Measurements from ENCODE around the gene PCDHA6. TPM values are rescaled to one million over a fixed set of nuclear protein-coding genes. Genes with fewer than 3 reads are reported as not detected.

PCDHA6 gene
- total and polyA plus RNA-seq, 2 experiments from 2014 or later = 2.1 to 5.2 TPM

DNA sequence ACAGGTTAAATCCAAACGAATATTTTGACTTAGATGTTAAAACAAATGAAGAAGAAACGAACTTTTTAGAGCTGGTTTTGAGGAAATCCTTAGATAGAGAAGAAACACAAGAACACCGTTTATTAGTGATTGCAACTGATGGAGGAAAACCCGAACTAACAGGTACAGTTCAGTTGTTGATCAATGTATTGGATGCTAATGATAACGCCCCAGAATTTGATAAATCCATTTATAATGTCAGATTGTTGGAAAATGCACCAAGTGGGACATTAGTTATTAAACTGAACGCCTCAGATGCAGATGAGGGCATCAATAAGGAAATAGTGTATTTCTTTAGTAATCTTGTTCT lies 5.5 kb upstream of the PCDHA6 start:
- H3K4me3 ChIP-seq = no peak overlapping the region
- H3K4me1 Mint-ChIP-seq = no peaks in the 10 kb centered on the region; the same call in 2 of the 3 replicates
- DNase-seq (ENCODE audit: low spot score) = no peak

More for the DNA sequence above, 5.5 kb upstream of the PCDHA6 start:
- H3K27ac ChIP-seq (ENCODE audit: low read depth) = no peak overlapping the region
- H3K27me3 ChIP-seq (ENCODE audit: insufficient read depth) = no peaks in the 10 kb centered on the region
- no peak overlapping the region for H3K4me2 ChIP-seq
- no peak overlapping the region for H2AFZ ChIP-seq
- H3K79me2 ChIP-seq (replicated peaks; ENCODE audit: insufficient read depth) = no peaks in the 10 kb centered on the region
- no peaks in the 10 kb centered on the region for H4K20me1 ChIP-seq (replicated peaks; ENCODE audit: insufficient read depth)
- H3K27me3 Mint-ChIP-seq (ENCODE audit: insufficient read depth, low read depth, poor library complexity) = no peaks in the 10 kb centered on the region
- H3F3A ChIP-seq (replicated peaks; ENCODE audit: low read depth) = no peaks in the 10 kb centered on the region
- H3K9me2 ChIP-seq (ENCODE audit: insufficient read depth) = no peaks in the 10 kb centered on the region
- no peak overlapping the region for H3K27ac Mint-ChIP-seq
- TF ChIP-seq, protein P1, sequence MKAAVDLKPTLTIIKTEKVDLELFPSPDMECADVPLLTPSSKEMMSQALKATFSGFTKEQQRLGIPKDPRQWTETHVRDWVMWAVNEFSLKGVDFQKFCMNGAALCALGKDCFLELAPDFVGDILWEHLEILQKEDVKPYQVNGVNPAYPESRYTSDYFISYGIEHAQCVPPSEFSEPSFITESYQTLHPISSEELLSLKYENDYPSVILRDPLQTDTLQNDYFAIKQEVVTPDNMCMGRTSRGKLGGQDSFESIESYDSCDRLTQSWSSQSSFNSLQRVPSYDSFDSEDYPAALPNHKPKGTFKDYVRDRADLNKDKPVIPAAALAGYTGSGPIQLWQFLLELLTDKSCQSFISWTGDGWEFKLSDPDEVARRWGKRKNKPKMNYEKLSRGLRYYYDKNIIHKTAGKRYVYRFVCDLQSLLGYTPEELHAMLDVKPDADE (IDR thresholded peaks at IDR 0.05) = no peak
- TF ChIP-seq EZH2phosphoT487 (IDR thresholded peaks at IDR 0.05; ENCODE audit: unreplicated experiment) (no peak), EZH2 (IDR thresholded peaks at IDR 0.05; ENCODE audit: low read depth, unreplicated experiment) (no peak), STAT1 (IDR thresholded peaks at IDR 0.05; ENCODE audit: unreplicated experiment) (no peak), CREB1 (CRISPR knock-in tag; IDR thresholded peaks at IDR 0.05; ENCODE audit: low read depth) (no peak), JUNB (IDR thresholded peaks at IDR 0.05; ENCODE audit: unreplicated experiment) (no peak), NANOG (IDR thresholded peaks at IDR 0.05; ENCODE audit: borderline replicate concordance) (no peak), ZNF331 (CRISPR knock-in tag; IDR thresholded peaks at IDR 0.05; ENCODE audit: low read depth) (no peak), ZNF114 (CRISPR knock-in tag; IDR thresholded peaks at IDR 0.05) (no peak), POLR2AphosphoS5 (IDR thresholded peaks at IDR 0.05; ENCODE audit: low read depth) (no peak)
- TF ChIP-seq, protein P2, sequence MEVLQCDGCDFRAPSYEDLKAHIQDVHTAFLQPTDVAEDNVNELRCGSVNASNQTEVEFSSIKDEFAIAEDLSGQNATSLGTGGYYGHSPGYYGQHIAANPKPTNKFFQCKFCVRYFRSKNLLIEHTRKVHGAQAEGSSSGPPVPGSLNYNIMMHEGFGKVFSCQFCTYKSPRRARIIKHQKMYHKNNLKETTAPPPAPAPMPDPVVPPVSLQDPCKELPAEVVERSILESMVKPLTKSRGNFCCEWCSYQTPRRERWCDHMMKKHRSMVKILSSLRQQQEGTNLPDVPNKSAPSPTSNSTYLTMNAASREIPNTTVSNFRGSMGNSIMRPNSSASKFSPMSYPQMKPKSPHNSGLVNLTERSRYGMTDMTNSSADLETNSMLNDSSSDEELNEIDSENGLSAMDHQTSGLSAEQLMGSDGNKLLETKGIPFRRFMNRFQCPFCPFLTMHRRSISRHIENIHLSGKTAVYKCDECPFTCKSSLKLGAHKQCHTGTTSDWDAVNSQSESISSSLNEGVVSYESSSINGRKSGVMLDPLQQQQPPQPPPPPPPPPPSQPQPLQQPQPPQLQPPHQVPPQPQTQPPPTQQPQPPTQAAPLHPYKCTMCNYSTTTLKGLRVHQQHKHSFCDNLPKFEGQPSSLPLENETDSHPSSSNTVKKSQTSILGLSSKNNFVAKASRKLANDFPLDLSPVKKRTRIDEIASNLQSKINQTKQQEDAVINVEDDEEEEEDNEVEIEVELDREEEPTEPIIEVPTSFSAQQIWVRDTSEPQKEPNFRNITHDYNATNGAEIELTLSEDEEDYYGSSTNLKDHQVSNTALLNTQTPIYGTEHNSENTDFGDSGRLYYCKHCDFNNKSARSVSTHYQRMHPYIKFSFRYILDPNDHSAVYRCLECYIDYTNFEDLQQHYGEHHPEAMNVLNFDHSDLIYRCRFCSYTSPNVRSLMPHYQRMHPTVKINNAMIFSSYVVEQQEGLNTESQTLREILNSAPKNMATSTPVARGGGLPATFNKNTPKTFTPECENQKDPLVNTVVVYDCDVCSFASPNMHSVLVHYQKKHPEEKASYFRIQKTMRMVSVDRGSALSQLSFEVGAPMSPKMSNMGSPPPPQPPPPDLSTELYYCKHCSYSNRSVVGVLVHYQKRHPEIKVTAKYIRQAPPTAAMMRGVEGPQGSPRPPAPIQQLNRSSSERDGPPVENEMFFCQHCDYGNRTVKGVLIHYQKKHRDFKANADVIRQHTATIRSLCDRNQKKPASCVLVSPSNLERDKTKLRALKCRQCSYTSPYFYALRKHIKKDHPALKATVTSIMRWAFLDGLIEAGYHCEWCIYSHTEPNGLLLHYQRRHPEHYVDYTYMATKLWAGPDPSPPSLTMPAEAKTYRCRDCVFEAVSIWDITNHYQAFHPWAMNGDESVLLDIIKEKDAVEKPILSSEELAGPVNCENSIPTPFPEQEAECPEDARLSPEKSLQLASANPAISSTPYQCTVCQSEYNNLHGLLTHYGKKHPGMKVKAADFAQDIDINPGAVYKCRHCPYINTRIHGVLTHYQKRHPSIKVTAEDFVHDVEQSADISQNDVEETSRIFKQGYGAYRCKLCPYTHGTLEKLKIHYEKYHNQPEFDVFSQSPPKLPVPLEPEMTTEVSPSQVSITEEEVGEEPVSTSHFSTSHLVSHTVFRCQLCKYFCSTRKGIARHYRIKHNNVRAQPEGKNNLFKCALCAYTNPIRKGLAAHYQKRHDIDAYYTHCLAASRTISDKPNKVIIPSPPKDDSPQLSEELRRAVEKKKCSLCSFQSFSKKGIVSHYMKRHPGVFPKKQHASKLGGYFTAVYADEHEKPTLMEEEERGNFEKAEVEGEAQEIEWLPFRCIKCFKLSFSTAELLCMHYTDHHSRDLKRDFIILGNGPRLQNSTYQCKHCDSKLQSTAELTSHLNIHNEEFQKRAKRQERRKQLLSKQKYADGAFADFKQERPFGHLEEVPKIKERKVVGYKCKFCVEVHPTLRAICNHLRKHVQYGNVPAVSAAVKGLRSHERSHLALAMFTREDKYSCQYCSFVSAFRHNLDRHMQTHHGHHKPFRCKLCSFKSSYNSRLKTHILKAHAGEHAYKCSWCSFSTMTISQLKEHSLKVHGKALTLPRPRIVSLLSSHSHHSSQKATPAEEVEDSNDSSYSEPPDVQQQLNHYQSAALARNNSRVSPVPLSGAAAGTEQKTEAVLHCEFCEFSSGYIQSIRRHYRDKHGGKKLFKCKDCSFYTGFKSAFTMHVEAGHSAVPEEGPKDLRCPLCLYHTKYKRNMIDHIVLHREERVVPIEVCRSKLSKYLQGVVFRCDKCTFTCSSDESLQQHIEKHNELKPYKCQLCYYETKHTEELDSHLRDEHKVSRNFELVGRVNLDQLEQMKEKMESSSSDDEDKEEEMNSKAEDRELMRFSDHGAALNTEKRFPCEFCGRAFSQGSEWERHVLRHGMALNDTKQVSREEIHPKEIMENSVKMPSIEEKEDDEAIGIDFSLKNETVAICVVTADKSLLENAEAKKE (CRISPR knock-in tag; IDR thresholded peaks at IDR 0.05) = no peak
- TF ChIP-seq, protein P3, sequence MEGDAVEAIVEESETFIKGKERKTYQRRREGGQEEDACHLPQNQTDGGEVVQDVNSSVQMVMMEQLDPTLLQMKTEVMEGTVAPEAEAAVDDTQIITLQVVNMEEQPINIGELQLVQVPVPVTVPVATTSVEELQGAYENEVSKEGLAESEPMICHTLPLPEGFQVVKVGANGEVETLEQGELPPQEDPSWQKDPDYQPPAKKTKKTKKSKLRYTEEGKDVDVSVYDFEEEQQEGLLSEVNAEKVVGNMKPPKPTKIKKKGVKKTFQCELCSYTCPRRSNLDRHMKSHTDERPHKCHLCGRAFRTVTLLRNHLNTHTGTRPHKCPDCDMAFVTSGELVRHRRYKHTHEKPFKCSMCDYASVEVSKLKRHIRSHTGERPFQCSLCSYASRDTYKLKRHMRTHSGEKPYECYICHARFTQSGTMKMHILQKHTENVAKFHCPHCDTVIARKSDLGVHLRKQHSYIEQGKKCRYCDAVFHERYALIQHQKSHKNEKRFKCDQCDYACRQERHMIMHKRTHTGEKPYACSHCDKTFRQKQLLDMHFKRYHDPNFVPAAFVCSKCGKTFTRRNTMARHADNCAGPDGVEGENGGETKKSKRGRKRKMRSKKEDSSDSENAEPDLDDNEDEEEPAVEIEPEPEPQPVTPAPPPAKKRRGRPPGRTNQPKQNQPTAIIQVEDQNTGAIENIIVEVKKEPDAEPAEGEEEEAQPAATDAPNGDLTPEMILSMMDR (conservative IDR thresholded peaks at IDR 0.05; ENCODE audit: low read depth in 2 of 2) = no peak; a peak in 1 of 4 replicates
- TF ChIP-seq, protein P4, sequence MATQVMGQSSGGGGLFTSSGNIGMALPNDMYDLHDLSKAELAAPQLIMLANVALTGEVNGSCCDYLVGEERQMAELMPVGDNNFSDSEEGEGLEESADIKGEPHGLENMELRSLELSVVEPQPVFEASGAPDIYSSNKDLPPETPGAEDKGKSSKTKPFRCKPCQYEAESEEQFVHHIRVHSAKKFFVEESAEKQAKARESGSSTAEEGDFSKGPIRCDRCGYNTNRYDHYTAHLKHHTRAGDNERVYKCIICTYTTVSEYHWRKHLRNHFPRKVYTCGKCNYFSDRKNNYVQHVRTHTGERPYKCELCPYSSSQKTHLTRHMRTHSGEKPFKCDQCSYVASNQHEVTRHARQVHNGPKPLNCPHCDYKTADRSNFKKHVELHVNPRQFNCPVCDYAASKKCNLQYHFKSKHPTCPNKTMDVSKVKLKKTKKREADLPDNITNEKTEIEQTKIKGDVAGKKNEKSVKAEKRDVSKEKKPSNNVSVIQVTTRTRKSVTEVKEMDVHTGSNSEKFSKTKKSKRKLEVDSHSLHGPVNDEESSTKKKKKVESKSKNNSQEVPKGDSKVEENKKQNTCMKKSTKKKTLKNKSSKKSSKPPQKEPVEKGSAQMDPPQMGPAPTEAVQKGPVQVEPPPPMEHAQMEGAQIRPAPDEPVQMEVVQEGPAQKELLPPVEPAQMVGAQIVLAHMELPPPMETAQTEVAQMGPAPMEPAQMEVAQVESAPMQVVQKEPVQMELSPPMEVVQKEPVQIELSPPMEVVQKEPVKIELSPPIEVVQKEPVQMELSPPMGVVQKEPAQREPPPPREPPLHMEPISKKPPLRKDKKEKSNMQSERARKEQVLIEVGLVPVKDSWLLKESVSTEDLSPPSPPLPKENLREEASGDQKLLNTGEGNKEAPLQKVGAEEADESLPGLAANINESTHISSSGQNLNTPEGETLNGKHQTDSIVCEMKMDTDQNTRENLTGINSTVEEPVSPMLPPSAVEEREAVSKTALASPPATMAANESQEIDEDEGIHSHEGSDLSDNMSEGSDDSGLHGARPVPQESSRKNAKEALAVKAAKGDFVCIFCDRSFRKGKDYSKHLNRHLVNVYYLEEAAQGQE (IDR thresholded peaks at IDR 0.05; ENCODE audit: unreplicated experiment) = no peak
- no peaks in the 10 kb centered on the region for H3K4me1 ChIP-seq (ENCODE audit: insufficient read depth)
- H3K36me3 Mint-ChIP-seq (ENCODE audit: low read depth) = peaks cover 11% of the 10 kb centered on the region
- H3K36me3 ChIP-seq (ENCODE audit: insufficient read depth) = no peaks in the 10 kb centered on the region
- H3K9me3 Mint-ChIP-seq = peaks cover 3% of the 10 kb centered on the region; the same call in 1 of the 3 replicates
- ATAC-seq = no peak
- no peak overlapping the region; the same call in 2 of the 3 replicates for H3K4me3 Mint-ChIP-seq

Data from GM23338 (cell line).